GM21390 (cell line): ENCODE data around the gene ASGR1.
"Not testable (repeated sequence)": the region's sequence is repeated elsewhere in the genome, so short reads cannot be mapped to it uniquely, and the experiment has no call there.

Experiments used
- ATAC-seq: cut with Tn5 transposase; IDR thresholded peaks from one replicate; pipeline ENCODE4 v1.9.1; 2021; ENCODE audit not compliant: unreplicated experiment

ASGR1 gene

GRCh38 chr17:7166873-7167272, 12.3 kb downstream of the ASGR1 start:
- ATAC-seq, result no peak

- ATAC-seq, result not testable (repeated sequence)
Observed at GRCh38 chr17:7159571-7159970, 19.6 kb downstream of the ASGR1 start.

- not testable (repeated sequence) for ATAC-seq
Observed at GRCh38 chr17:7158424-7158823, 20.7 kb downstream of the ASGR1 start.

GRCh38 chr17:7156342-7156940, 22.7 kb downstream of the ASGR1 start:
- no peak for ATAC-seq

GRCh38 chr17:7147772-7148171, 31.4 kb downstream of the ASGR1 start:
- no peak for ATAC-seq

GRCh38 chr17:7146115-7146514, 33.1 kb downstream of the ASGR1 start:
- ATAC-seq, result no peak

GRCh38 chr17:7144213-7144612, 35.0 kb downstream of the ASGR1 start:
- ATAC-seq, result no peak

- ATAC-seq, result no peak
Observed at GRCh38 chr17:7141824-7142223, 37.3 kb downstream of the ASGR1 start.

GRCh38 chr17:7139400-7139799, 39.8 kb downstream of the ASGR1 start:
- no peak for ATAC-seq

- no peak for ATAC-seq
Observed at GRCh38 chr17:7138800-7139381, 40.3 kb downstream of the ASGR1 start.

GRCh38 chr17:7137171-7137943, 41.8 kb downstream of the ASGR1 start:
- no peak for ATAC-seq

- ATAC-seq, result no peak
Observed at GRCh38 chr17:7136266-7136877, 42.8 kb downstream of the ASGR1 start.

GRCh38 chr17:7133916-7134315, 45.3 kb downstream of the ASGR1 start:
- no peak for ATAC-seq

GRCh38 chr17:7133424-7133823, 45.7 kb downstream of the ASGR1 start:
- no peak for ATAC-seq

GRCh38 chr17:7132511-7133094, 46.6 kb downstream of the ASGR1 start:
- ATAC-seq, result no peak

GRCh38 chr17:7131423-7131791, 47.8 kb downstream of the ASGR1 start:
- no peak for ATAC-seq

GRCh38 chr17:7130621-7131422, 48.3 kb downstream of the ASGR1 start:
- ATAC-seq, result no peak

GRCh38 chr17:7129311-7129710, 49.9 kb downstream of the ASGR1 start:
- ATAC-seq, result no peak

- no peak for ATAC-seq
Observed at GRCh38 chr17:7128160-7128559, 51.0 kb downstream of the ASGR1 start.

- not testable (repeated sequence) for ATAC-seq
Observed at GRCh38 chr17:7127501-7127900, 51.7 kb downstream of the ASGR1 start.

GRCh38 chr17:7126386-7126785, 52.8 kb downstream of the ASGR1 start:
- ATAC-seq, result not testable (repeated sequence)
